HCT116 (cell line): ENCODE data around the gene NXN. TPM values are rescaled to one million over a fixed set of nuclear protein-coding genes. Genes with fewer than 3 reads are reported as not detected.

Source experiments
- ATAC-seq: fragments of 200-7000 bp; cut with Tn5 transposase; 2 replicates; pipeline ENCODE4 v1.9.1; 2020; ENCODE audit warnings: mild to moderate bottlenecking, moderate library complexity
- BruUV-seq: library from RNA; stranded (reverse); fragments of 400-500 nt; replicated peaks from 2 replicates; lab custom pipeline; 2021; lab: Mats Ljungman, UMichigan
- CTCF ChIA-PET: fragments of 300-600 bp; sonication (Branson Sonifier 250); formaldehyde crosslinking; loops from one replicate; lab custom pipeline; 2021; ENCODE audit warnings: antibody characterized with exemption; lab: Charles Lee
- POLR2A ChIA-PET: fragments of 300-600, 350-600 bp; sonication (Branson Sonifier 250); formaldehyde crosslinking; loops from one replicate; lab custom pipeline; 2021; ENCODE audit warnings: antibody characterized with exemption; lab: Charles Lee
- RAD21 ChIA-PET, 2 experiments: fragments of 300-600 bp; sonication (Branson Sonifier 250); formaldehyde crosslinking; loops; one replicate each; lab custom pipeline; 2023; ENCODE audit warnings: low total read pairs in 2 of 2; ENCODE audit not compliant: uncharacterized antibody in 2 of 2, unreplicated experiment in 2 of 2, low non-redundant PET in 1 of 2; lab: Charles Lee
- DNase-seq: peaks from one replicate; pipeline ENCODE4 v3.0.0-alpha.2; 2010; ENCODE audit warnings: low read depth, low spot score
- H2AFZ ChIP-seq: fragments of 200-600 bp; shearing (Covaris generic), sonication (generic); 2 replicates; pipeline ENCODE4 v1.6.1; 2017; ENCODE audit warnings: low read depth, mixed run types, mixed read lengths, antibody characterized with exemption, low read length; ENCODE audit not compliant: poor library complexity, severe bottlenecking
- H3K27ac ChIP-seq: 2 replicates; pipeline ENCODE4 v1.5.1; 2012; ENCODE audit warnings: low read depth, low read length
- H3K27me3 ChIP-seq: fragments of 200-600 bp; sonication (generic); 2 replicates; pipeline ENCODE4 v1.6.1; 2016; ENCODE audit warnings: mixed run types, low read length, mixed read lengths; ENCODE audit not compliant: insufficient read depth
- H3K36me3 ChIP-seq, 2 experiments: fragments of 200-500 bp in 1 of 2; fragments of 200-600 bp in 1 of 2; sonication (Bioruptor generic) in 1 of 2; sonication (generic) in 1 of 2; 2 replicates each; pipeline versions ENCODE4 v1.5.1 to v1.6.1; 2014 to 2016; ENCODE audit warnings: low read length in 2 of 2, inconsistent platforms in 1 of 2, mixed read lengths in 1 of 2, mixed run types in 1 of 2; ENCODE audit not compliant: insufficient read depth in 2 of 2, control insufficient read depth in 1 of 2
- H3K4me1 ChIP-seq, 2 experiments: fragments of 200-600 bp in 1 of 2; sonication (generic) in 1 of 2; 2 replicates each; pipeline versions ENCODE4 v1.5.1 to v1.6.1; 2012 to 2017; ENCODE audit warnings: low read length in 2 of 2, inconsistent platforms in 1 of 2, mild to moderate bottlenecking in 1 of 2, mixed read lengths in 1 of 2, mixed run types in 1 of 2, moderate library complexity in 1 of 2; ENCODE audit not compliant: insufficient read depth in 2 of 2, control insufficient read depth in 1 of 2
- H3K4me2 ChIP-seq: fragments of 200-600 bp; sonication (generic); 2 replicates; pipeline ENCODE4 v1.6.1; 2017; ENCODE audit warnings: mixed run types, low read length, mixed read lengths
- H3K4me3 ChIP-seq, 2 experiments: fragments of 200-600 bp in 1 of 2; sonication (generic) in 1 of 2; replicated peaks in 1 of 2; 2 replicates each; pipeline ENCODE4 v1.5.1; 2011 to 2016; ENCODE audit warnings: low read length in 2 of 2, control low read depth in 1 of 2, low read depth in 1 of 2, mild to moderate bottlenecking in 1 of 2, mixed read lengths in 1 of 2, mixed run types in 1 of 2
- H3K79me2 ChIP-seq: fragments of 200-600 bp; sonication (generic); 2 replicates; pipeline ENCODE4 v1.6.1; 2017; ENCODE audit warnings: mild to moderate bottlenecking, mixed run types, low read length, moderate library complexity, mixed read lengths; ENCODE audit not compliant: insufficient read depth
- H3K9ac ChIP-seq: fragments of 200-600 bp; sonication (generic); 2 replicates; pipeline ENCODE4 v1.6.1; 2016; ENCODE audit warnings: low read length, mixed read lengths
- H3K9me2 ChIP-seq: fragments of 200-600 bp; sonication (generic), shearing (Covaris generic); 2 replicates; pipeline ENCODE4 v1.6.1; 2017; ENCODE audit warnings: mixed run types, mild to moderate bottlenecking, moderate library complexity; ENCODE audit not compliant: insufficient read depth
- H3K9me3 ChIP-seq, 2 experiments: fragments of 200-500 bp in 1 of 2; fragments of 200-600 bp in 1 of 2; sonication (Bioruptor generic) in 1 of 2; sonication (generic) in 1 of 2; 2 replicates each; pipeline ENCODE4 v1.6.1; 2014 to 2017; ENCODE audit warnings: low read length in 2 of 2, mixed read lengths in 2 of 2, inconsistent platforms in 1 of 2, low read depth in 1 of 2, mild to moderate bottlenecking in 1 of 2, mixed run types in 1 of 2, moderate library complexity in 1 of 2; ENCODE audit not compliant: control insufficient read depth in 1 of 2, insufficient read depth in 1 of 2
- H4K20me1 ChIP-seq: fragments of 200-600 bp; sonication (generic), shearing (Covaris generic); 2 replicates; pipeline ENCODE4 v1.6.1; 2017; ENCODE audit warnings: mixed run types, mild to moderate bottlenecking, moderate library complexity; ENCODE audit not compliant: insufficient read depth
- CBX3 ChIP-seq: IDR thresholded peaks from 2 replicates; pipeline ENCODE4 v1.6.1; 2012; ENCODE audit warnings: low read depth
- CEBPB ChIP-seq: IDR thresholded peaks from 2 replicates; pipeline ENCODE4 v1.6.1; 2012; ENCODE audit warnings: low read depth
- EGR1 ChIP-seq: IDR thresholded peaks from 2 replicates; pipeline ENCODE4 v1.6.1; 2012; ENCODE audit warnings: low read depth
- ELF1 ChIP-seq: IDR thresholded peaks from 2 replicates; pipeline ENCODE4 v1.6.1; 2012; ENCODE audit warnings: low read depth, borderline replicate concordance
- EZH2 ChIP-seq: fragments of 200-600 bp; sonication (generic); IDR thresholded peaks from 2 replicates; pipeline ENCODE4 v1.6.1; 2017; ENCODE audit warnings: antibody characterized with exemption, mixed run types
- FOSL1 ChIP-seq: IDR thresholded peaks from 2 replicates; pipeline ENCODE4 v1.6.1; 2012; ENCODE audit warnings: low read depth
- MAX ChIP-seq: IDR thresholded peaks from 2 replicates; pipeline ENCODE4 v1.6.1; 2012
- RAD21 ChIP-seq: IDR thresholded peaks from 2 replicates; pipeline ENCODE4 v1.6.1; 2012; ENCODE audit warnings: low read depth, mild to moderate bottlenecking
- SIN3A ChIP-seq: IDR thresholded peaks from 2 replicates; pipeline ENCODE4 v1.6.1; 2012; ENCODE audit warnings: low read depth
- SP1 ChIP-seq: IDR thresholded peaks from 2 replicates; pipeline ENCODE4 v1.6.1; 2012; ENCODE audit warnings: low read depth
- SRF ChIP-seq: IDR thresholded peaks from 2 replicates; pipeline ENCODE4 v1.6.1; 2012; ENCODE audit warnings: low read depth
- TCF7L2 ChIP-seq: IDR thresholded peaks from 2 replicates; pipeline ENCODE4 v1.7.0; 2011; ENCODE audit warnings: borderline replicate concordance, inconsistent platforms; ENCODE audit not compliant: insufficient read depth, insufficient read length; ENCODE audit errors: extremely low read depth
- YY1 ChIP-seq: IDR thresholded peaks from 2 replicates; pipeline ENCODE4 v1.6.1; 2011; ENCODE audit warnings: low read length, low read depth, moderate library complexity, mild to moderate bottlenecking; ENCODE audit not compliant: insufficient replicate concordance; ENCODE audit errors: extremely low read depth
- ZBTB33 ChIP-seq: IDR thresholded peaks from 2 replicates; pipeline ENCODE4 v1.6.1; 2011; ENCODE audit warnings: mild to moderate bottlenecking, low read length, moderate library complexity; ENCODE audit not compliant: insufficient replicate concordance; ENCODE audit errors: extremely low read depth
- ZFX ChIP-seq: fragments of 450-650 bp; IDR thresholded peaks from 2 replicates; pipeline ENCODE4 v1.6.1; 2017
- ZNF274 ChIP-seq: fragments of 200-500 bp; sonication (Bioruptor generic); IDR thresholded peaks from 2 replicates; pipeline ENCODE4 v1.6.1; 2014; ENCODE audit warnings: mild to moderate bottlenecking, low read depth, low read length, inconsistent platforms
- intact Hi-C: fragments of 100-400 bp; cut with micrococcal nuclease; formaldehyde crosslinking; loops from 2 replicates; pipeline ENCODE4 v1.10.0; 2022
- total RNA-seq: library from RNA; stranded (reverse); gene quantifications from one replicate; pipeline ENCODE4 v1.2.1, GENCODE V29; 2021; ENCODE audit not compliant: unreplicated experiment
- TF ChIP-seq, protein P1 (sequence below), 3 experiments: fragments of 200-600 bp in 1 of 3; sonication (generic) in 1 of 3; IDR thresholded peaks in 2 of 3; conservative IDR thresholded peaks in 1 of 3; 2 replicates each; pipeline ENCODE4 v1.5.1; 2012 to 2017; ENCODE audit warnings: low read depth in 2 of 3, low read length in 2 of 3, antibody characterized with exemption in 1 of 3, borderline replicate concordance in 1 of 3, control low read depth in 1 of 3, mild to moderate bottlenecking in 1 of 3, mixed read lengths in 1 of 3, mixed run types in 1 of 3, moderate library complexity in 1 of 3; ENCODE audit not compliant: insufficient read depth in 1 of 3

The NXN gene
- total RNA-seq, 1 experiment from 2014 or later, result 83.7 TPM

- no TSS peak for BruUV-seq
- RAD21 ChIA-PET, result no interaction called here
- peaks cover 23% of the 10 kb centered on the region for H3K79me2 ChIP-seq
Observed at GRCh38 chr17:773467-774312, 205.9 kb downstream of the NXN start.

DNA sequence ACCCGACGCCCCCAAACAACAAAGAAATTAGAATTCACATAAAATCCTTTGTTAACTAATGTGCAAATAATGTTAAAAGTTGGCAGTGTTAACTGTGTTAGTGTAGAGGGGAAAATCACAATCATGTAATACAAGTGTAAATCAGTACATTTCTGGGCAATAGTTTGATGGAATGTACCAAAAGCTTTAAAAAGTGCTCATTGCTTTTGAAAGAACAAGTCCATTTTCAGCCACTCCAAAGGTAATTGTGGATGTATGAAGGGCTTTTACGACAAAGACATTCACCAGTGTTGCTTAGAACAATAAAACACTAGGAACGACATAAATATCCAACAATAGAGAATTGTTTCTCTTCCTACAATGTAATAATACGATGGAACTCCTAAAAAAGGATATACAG, 206.6 kb downstream of the NXN start:
- BruUV-seq, result no TSS peak
- no peaks in the 10 kb centered on the region for H4K20me1 ChIP-seq
- peaks cover 16% of the 10 kb centered on the region; the same call in 1 of the 2 replicates for H3K79me2 ChIP-seq
- intact Hi-C loops, result no loop called here
- no peaks in the 10 kb centered on the region for H3K4me1 ChIP-seq
- RAD21 ChIA-PET, result no interaction called here
- CTCF ChIA-PET, result no interaction called here
- no peaks in the 10 kb centered on the region for H3K9me3 ChIP-seq
- H3K9ac ChIP-seq, result no peak overlapping the region
- no peaks in the 10 kb centered on the region for H3K27me3 ChIP-seq
- no peak for DNase-seq
- no peak overlapping the region for H2AFZ ChIP-seq
- H3K4me3 ChIP-seq, result no peak overlapping the region
- H3K27ac ChIP-seq, result no peak overlapping the region
- H3K4me2 ChIP-seq, result no peak overlapping the region
- no peaks in the 10 kb centered on the region for H3K9me2 ChIP-seq
- POLR2A ChIA-PET, result no interaction called here
- peaks cover 63 to 68% of the 10 kb centered on the region in 2 experiments for H3K36me3 ChIP-seq
- ATAC-seq, result no peak
- TF ChIP-seq ELF1 (no peak), CBX3 (no peak), FOSL1 (no peak), SIN3A (no peak), YY1 (no peak), ZBTB33 (no peak), EGR1 (no peak), SRF (no peak), RAD21 (no peak), ZFX (no peak), TCF7L2 (no peak), MAX (no peak), ZNF274 (no peak), CEBPB (no peak)
- TF ChIP-seq, protein P1, sequence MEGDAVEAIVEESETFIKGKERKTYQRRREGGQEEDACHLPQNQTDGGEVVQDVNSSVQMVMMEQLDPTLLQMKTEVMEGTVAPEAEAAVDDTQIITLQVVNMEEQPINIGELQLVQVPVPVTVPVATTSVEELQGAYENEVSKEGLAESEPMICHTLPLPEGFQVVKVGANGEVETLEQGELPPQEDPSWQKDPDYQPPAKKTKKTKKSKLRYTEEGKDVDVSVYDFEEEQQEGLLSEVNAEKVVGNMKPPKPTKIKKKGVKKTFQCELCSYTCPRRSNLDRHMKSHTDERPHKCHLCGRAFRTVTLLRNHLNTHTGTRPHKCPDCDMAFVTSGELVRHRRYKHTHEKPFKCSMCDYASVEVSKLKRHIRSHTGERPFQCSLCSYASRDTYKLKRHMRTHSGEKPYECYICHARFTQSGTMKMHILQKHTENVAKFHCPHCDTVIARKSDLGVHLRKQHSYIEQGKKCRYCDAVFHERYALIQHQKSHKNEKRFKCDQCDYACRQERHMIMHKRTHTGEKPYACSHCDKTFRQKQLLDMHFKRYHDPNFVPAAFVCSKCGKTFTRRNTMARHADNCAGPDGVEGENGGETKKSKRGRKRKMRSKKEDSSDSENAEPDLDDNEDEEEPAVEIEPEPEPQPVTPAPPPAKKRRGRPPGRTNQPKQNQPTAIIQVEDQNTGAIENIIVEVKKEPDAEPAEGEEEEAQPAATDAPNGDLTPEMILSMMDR (IDR thresholded peaks at IDR 0.05 in 2 of 3, conservative IDR thresholded peaks at IDR 0.05 in 1 of 3; ENCODE audit: borderline replicate concordance in 1 of 3, insufficient read depth in 1 of 3, low read depth in 2 of 3, low read length in 2 of 3), result no peak

More at GRCh38 chr17:773467-774312, 205.9 kb downstream of the NXN start:
- no peaks in the 10 kb centered on the region for H3K27me3 ChIP-seq
- H3K4me2 ChIP-seq, result no peak overlapping the region
- no peak for ATAC-seq
- peaks cover 65 to 73% of the 10 kb centered on the region in 2 experiments for H3K36me3 ChIP-seq
- TF ChIP-seq TCF7L2, result no peak
- TF ChIP-seq SP1, result no peak
- TF ChIP-seq EZH2, result no peak
- TF ChIP-seq ZFX, result no peak
- TF ChIP-seq, all 23 proteins: peak for 0
- Histone ChIP-seq H3K27ac (no peak overlapping the region), H3K4me3 (no peak overlapping the region), H3K9me3 (no peaks in the 10 kb centered on the region), H3K9me2 (no peaks in the 10 kb centered on the region), H2AFZ (no peak overlapping the region), H3K9ac (no peak overlapping the region), H3K4me1 (no peaks in the 10 kb centered on the region), H4K20me1 (no peaks in the 10 kb centered on the region)
- CTCF ChIA-PET, result no interaction called here
- POLR2A ChIA-PET, result no interaction called here
- intact Hi-C loops, result no loop called here
- DNase-seq, result no peak
